ENCODE data around the gene ZNF275.
"Not testable (repeated sequence)": the region's sequence is repeated elsewhere in the genome, so short reads cannot be mapped to it uniquely, and the experiment has no call there.

ZNF275 gene

DNA sequence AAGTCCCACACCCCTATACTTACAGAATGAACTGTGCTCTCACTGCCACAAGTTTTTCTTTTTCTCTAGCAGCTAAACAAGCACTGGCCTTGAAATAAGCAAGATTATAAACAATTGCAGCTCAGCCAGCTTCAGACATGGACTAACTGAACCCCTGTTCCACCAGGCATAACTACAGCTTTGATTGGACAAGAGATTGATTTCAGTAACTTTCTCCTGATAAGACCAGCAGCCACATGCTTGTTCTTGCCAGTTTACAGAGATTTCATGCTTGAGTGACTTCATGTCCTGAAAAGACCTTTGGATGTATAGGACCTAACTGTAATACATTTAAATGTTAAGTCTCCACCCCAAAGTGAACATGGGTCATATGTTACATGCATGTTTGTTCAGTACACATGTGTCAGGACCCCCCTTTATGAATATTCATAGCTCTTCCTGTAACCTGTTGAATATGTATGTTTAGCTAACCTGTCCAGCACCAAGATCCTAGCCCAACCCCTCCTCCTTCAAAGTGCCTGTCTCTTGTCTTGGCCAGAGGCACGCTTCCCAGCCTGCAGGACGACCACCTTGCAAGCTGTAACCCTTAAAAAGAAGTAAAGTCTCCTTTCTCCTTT, 27.9 kb downstream of the ZNF275 start:
- DNase-seq, result no peak

DNA sequence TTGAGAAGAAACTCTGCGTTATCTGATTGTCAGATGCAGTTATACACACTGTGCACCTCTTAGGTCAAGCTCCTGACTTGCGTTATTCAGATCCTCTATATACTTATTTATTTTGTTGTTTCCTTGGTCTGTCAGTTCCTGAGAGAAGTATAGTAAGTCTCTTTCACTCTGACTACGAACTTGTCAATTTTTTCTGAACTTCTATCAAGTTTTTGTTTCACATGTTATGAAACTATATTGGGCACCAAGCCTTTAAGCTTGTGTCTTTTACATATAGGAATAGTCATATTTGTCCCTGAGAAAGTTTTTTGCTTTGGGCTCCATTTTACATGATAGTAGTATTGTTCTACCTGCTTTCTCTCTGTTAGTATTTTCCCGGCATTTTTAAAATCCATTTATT, 31.7 kb downstream of the ZNF275 start:
- no peak for DNase-seq

- no peak for DNase-seq
Measured at GRCh38 chrX:153366119-153366518, 32.2 kb downstream of the ZNF275 start.

- no peak for DNase-seq
Measured at GRCh38 chrX:153366878-153367538, 33.1 kb downstream of the ZNF275 start.

- DNase-seq, result no peak
Measured at GRCh38 chrX:153370293-153371055, 36.5 kb downstream of the ZNF275 start.

- DNase-seq, result no peak
Measured at GRCh38 chrX:153371256-153371655, 37.3 kb downstream of the ZNF275 start.

- no peak for DNase-seq
Measured at GRCh38 chrX:153372949-153373348, 39.0 kb downstream of the ZNF275 start.

GRCh38 chrX:153374426-153374825, 40.5 kb downstream of the ZNF275 start:
- DNase-seq, result no peak

GRCh38 chrX:153375571-153375970, 41.6 kb downstream of the ZNF275 start:
- DNase-seq, result no peak

- DNase-seq, result no peak
Measured at GRCh38 chrX:153377727-153378126, 43.8 kb downstream of the ZNF275 start.

GRCh38 chrX:153378607-153379006, 44.7 kb downstream of the ZNF275 start:
- no peak for DNase-seq

DNA sequence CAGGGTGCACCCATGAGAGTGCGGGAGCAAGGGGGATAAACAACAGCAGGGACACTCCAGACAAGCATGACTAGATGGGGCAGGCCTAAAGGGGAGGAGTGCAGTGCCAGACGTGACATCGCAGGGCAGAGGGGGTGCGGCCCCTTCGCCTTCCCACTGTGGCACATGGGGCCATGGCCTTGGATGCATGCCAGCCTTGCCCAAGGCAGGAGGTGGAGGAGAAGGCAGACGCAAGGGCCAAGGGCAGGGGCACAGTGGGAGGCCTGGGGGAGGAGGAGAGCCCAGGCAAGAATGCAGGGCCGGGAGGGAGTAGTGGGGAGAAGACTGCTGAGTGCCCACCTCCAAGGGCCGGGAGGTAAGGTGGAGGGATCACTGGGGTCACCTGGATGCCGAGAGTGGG, 45.6 kb downstream of the ZNF275 start:
- no peak for DNase-seq

GRCh38 chrX:153379971-153380581, 46.1 kb downstream of the ZNF275 start:
- DNase-seq, result no peak

GRCh38 chrX:153380691-153381090, 46.7 kb downstream of the ZNF275 start:
- DNase-seq, result no peak

GRCh38 chrX:153381684-153382532, 48.0 kb downstream of the ZNF275 start:
- DNase-seq, result peak; percentile 3 to 39

DNA sequence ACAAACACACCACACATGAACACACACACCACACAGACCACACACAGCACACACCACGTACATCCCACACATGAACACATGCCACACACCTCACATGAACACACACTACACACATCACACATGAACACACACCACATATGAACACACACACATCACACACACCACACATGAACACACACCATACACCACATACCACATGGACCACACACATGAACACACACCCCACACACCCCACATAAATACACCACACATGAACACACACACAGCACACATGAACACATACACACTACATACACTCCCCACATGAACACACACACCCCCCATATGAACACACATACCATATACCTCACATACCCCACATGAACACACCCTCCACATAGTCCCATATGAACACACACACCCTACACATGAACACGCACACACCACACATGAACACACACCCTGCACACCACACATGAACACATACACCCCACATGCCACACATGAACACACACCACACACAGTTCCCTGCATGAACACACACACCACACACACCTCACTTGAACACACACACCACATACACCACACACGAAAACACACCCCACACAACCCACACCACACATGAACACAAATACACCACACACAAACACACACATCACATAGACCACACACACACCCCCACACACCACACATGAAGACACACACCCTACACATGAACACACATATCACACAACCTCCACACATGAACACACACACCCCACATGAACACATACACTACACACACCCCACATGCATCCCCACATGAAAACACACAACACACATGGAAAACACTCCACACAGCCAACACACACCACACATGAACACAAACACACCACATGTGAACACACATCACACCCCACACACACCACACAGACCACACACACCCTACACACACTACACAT, 48.9 kb downstream of the ZNF275 start:
- DNase-seq, result no peak

GRCh38 chrX:153384390-153384789, 50.4 kb downstream of the ZNF275 start:
- no peak for DNase-seq

- DNase-seq, result not testable (repeated sequence)
Measured at GRCh38 chrX:153384973-153385372, 51.0 kb downstream of the ZNF275 start.

GRCh38 chrX:153386097-153386496, 52.1 kb downstream of the ZNF275 start:
- DNase-seq, result no peak

GRCh38 chrX:153387345-153387744, 53.4 kb downstream of the ZNF275 start:
- no peak for DNase-seq

GRCh38 chrX:153387987-153388721, 54.2 kb downstream of the ZNF275 start:
- DNase-seq, result no peak
